Common myeloid progenitor, CD34-positive (primary cell): ENCODE data around the gene HAL.
A peak's percentile ranks its signal among the peaks of the same experiment; 100 is the strongest.

Experiments used
- CTCF ChIA-PET: fragments of 350-600 bp; sonication (Branson Sonifier 250); formaldehyde crosslinking; loops from one replicate; lab custom pipeline; 2021; ENCODE audit warnings: antibody characterized with exemption; lab: Charles Lee
- POLR2A ChIA-PET: fragments of 350-600 bp; sonication (Branson Sonifier 250); formaldehyde crosslinking; loops from one replicate; lab custom pipeline; 2021; ENCODE audit warnings: antibody characterized with exemption; lab: Charles Lee
- DNase-seq, 3 donors: peaks; one replicate each; pipeline versions ENCODE4 v3.0.0 to v3.0.0-alpha.2; 2013
- H3K27ac ChIP-seq, 2 experiments: 1 replicate in 1 of 2; 2 replicates in 1 of 2; pipeline ENCODE4 v1.7.0; 2013; ENCODE audit warnings: inconsistent platforms in 2 of 2, low read length in 2 of 2, mild to moderate bottlenecking in 2 of 2, low read depth in 1 of 2, moderate library complexity in 1 of 2; ENCODE audit not compliant: severe bottlenecking in 2 of 2, insufficient read depth in 1 of 2, poor library complexity in 1 of 2
- H3K27me3 ChIP-seq, 5 experiments: replicated peaks in 2 of 5; 1 replicate in 3 of 5; 2 replicates in 2 of 5; pipeline versions ENCODE4 v1.6.1 to v1.7.0; 2013; ENCODE audit warnings: low read length in 4 of 5, mild to moderate bottlenecking in 2 of 5, moderate library complexity in 2 of 5, inconsistent platforms in 1 of 5; ENCODE audit not compliant: insufficient read depth in 5 of 5, control insufficient read depth in 4 of 5
- H3K36me3 ChIP-seq, 4 experiments: 1 replicate in 2 of 4; 2 replicates in 2 of 4; pipeline versions ENCODE4 v1.6.1 to v1.7.0; 2013; ENCODE audit warnings: low read length in 3 of 4, control low read depth in 1 of 4, mild to moderate bottlenecking in 1 of 4; ENCODE audit not compliant: control insufficient read depth in 4 of 4, insufficient read depth in 4 of 4
- H3K4me1 ChIP-seq, 4 experiments: 1 replicate in 3 of 4; 2 replicates in 1 of 4; pipeline versions ENCODE4 v1.6.1 to v1.7.1; 2013; ENCODE audit warnings: low read length in 3 of 4, mild to moderate bottlenecking in 3 of 4, control low read depth in 1 of 4, inconsistent platforms in 1 of 4, moderate library complexity in 1 of 4; ENCODE audit not compliant: control insufficient read depth in 4 of 4, insufficient read depth in 4 of 4; ENCODE audit errors: control extremely low read depth in 1 of 4
- H3K4me3 ChIP-seq, 7 experiments: 1 replicate in 4 of 7; 2 replicates in 3 of 7; pipeline versions ENCODE4 v1.5.1 to v1.7.0; 2013; ENCODE audit warnings: mild to moderate bottlenecking in 7 of 7, low read length in 6 of 7, moderate library complexity in 6 of 7, inconsistent platforms in 2 of 7, low read depth in 2 of 7, control low read depth in 1 of 7; ENCODE audit not compliant: insufficient read depth in 4 of 7, control insufficient read depth in 1 of 7; ENCODE audit errors: extremely low read depth in 1 of 7
- H3K9me3 ChIP-seq, 5 experiments: 1 replicate in 4 of 5; 2 replicates in 1 of 5; pipeline versions ENCODE4 v1.6.1 to v1.7.1; 2013; ENCODE audit warnings: low read length in 4 of 5, mild to moderate bottlenecking in 2 of 5, inconsistent platforms in 1 of 5, low read depth in 1 of 5, moderate library complexity in 1 of 5; ENCODE audit not compliant: control insufficient read depth in 4 of 5, insufficient read depth in 2 of 5; ENCODE audit errors: control extremely low read depth in 1 of 5
- WGBS: methylation state at CpG from one replicate; pipeline ENCODE4 v1.1.5; 2013; ENCODE audit not compliant: insufficient coverage; 5-methylcytosine and 5-hydroxymethylcytosine counted together

Gene HAL

DNA sequence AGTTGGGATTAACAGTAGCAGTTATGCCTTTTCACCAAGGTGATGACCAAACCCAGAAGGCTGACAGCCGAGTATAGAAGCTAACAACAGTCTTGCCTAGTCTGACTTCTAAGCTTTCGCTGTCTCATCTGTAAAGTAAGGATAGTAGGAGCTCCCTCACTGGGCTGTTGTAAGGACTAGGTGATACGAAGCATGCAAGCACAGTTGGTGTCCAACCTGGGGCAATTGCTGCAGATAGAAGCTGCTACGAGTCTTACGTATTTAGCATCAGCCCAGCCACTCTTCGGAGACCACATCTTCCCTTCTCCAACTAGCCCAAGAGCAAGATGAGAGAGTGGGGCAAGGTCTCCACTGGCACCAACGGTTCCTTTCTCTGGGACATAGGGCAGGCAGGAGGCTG lies 6.0 kb downstream of the HAL start:
- peaks cover 0 to 6% (median 1%) of the 10 kb centered on the region in 4 experiments for H3K4me1 ChIP-seq
- ChIA-PET CTCF (interaction anchor here (2.4 kb wide), 1 partner anchor 9 kb away, joined by 16 read pairs; no protein-coding TSS in a partner anchor), POLR2A (no interaction called here)
- H3K27me3 ChIP-seq: no peaks in the 10 kb centered on the region
- H3K9me3 ChIP-seq: no peaks in the 10 kb centered on the region
- 95% methylated on average over 7 of the region's 7 CpGs for WGBS
- H3K4me3 ChIP-seq: no peak overlapping the region
- DNase-seq: no peak
- no peaks in the 10 kb centered on the region for H3K36me3 ChIP-seq
- H3K27ac ChIP-seq: no peak overlapping the region

DNA sequence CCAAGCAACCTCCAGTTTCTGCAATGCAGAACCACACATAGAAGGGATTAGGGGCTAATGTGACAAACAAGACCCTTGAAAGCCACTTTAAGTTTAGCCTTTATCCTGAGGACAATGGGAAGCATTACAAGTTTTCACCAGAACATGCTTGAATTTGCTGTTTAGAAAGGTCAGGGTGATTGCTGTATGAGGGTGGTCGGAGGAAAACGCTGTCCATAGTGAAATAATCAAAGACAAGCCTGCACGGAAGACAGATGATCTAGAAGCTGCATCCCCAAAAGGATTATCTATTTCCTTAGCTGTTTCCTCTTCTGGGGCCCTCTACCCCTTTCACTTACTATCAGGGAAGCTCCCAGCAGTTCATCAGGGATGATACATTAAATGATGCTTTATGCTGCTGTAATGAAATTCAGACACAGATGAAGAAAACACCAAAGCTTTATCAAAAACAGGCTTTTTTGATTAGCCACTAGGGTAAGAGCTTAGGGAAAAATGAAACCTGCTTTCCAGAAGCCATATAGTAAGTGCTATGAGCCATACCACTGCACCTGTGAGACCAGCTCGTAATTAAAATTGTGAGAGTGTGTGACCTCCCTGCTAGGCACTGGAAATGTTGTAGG lies 6.5 kb downstream of the HAL start:
- H3K4me1 ChIP-seq: peaks cover 0 to 6% (median 1%) of the 10 kb centered on the region in 4 experiments
- H3K9me3 ChIP-seq: no peaks in the 10 kb centered on the region
- ChIA-PET POLR2A (no interaction called here), CTCF (interaction anchor here (2.4 kb wide), 1 partner anchor 10 kb away, joined by 16 read pairs; no protein-coding TSS in a partner anchor)
- H3K27ac ChIP-seq: no peak overlapping the region
- peak; percentile 3 to 36 (median 19) for DNase-seq
- no peak overlapping the region for H3K4me3 ChIP-seq
- no peaks in the 10 kb centered on the region for H3K36me3 ChIP-seq
- H3K27me3 ChIP-seq: no peaks in the 10 kb centered on the region
- WGBS: 80% methylated on average over 1 of the region's 4 CpGs

DNA sequence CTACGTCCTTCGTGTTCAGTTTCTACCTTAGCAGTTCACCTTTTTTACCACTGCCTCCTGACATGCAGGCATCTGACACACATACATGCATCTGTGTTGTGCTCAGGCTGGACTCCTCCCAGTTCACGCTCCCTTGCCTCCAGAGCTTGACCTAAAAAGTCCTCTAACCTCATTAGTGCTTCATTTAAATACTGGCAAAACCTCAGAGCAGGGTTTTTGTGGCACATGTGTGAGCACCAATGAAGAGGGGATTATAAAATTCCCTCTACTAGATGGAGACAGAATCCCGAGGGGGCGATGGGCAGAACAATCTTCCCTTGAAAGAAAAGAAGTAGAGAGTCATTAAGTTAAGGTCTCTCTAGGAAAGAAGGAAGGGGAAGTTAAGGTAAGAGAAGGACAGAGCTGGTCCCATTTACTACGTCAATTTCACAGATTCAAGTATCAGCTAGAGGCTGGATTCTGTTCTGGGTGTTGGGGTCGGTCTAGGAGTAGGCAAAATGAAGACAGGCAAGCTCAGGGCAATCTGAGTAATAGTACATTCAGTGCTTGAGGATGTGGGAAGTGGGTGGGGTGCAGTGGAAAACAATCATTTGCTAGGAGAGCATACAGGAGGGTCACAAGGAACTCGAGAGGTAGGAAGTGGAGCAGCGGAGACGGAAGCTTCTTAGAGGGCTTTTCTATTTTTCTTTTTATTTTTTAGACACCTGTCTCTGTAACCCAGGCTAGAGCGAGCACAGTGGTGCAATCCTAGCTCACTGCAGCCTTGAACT lies 7.5 kb downstream of the HAL start:
- ChIA-PET POLR2A (no interaction called here), CTCF (interaction anchor here (2.4 kb wide), 1 partner anchor 11 kb away, joined by 16 read pairs; no protein-coding TSS in a partner anchor)
- Histone ChIP-seq H3K36me3 (no peaks in the 10 kb centered on the region), H3K4me3 (no peak overlapping the region), H3K27ac (no peak overlapping the region), H3K27me3 (no peaks in the 10 kb centered on the region), H3K4me1 (peaks cover 0 to 6% (median 1%) of the 10 kb centered on the region in 4 experiments), H3K9me3 (no peaks in the 10 kb centered on the region)
- 100% methylated on average over 7 of the region's 11 CpGs for WGBS
- no peak for DNase-seq

DNA sequence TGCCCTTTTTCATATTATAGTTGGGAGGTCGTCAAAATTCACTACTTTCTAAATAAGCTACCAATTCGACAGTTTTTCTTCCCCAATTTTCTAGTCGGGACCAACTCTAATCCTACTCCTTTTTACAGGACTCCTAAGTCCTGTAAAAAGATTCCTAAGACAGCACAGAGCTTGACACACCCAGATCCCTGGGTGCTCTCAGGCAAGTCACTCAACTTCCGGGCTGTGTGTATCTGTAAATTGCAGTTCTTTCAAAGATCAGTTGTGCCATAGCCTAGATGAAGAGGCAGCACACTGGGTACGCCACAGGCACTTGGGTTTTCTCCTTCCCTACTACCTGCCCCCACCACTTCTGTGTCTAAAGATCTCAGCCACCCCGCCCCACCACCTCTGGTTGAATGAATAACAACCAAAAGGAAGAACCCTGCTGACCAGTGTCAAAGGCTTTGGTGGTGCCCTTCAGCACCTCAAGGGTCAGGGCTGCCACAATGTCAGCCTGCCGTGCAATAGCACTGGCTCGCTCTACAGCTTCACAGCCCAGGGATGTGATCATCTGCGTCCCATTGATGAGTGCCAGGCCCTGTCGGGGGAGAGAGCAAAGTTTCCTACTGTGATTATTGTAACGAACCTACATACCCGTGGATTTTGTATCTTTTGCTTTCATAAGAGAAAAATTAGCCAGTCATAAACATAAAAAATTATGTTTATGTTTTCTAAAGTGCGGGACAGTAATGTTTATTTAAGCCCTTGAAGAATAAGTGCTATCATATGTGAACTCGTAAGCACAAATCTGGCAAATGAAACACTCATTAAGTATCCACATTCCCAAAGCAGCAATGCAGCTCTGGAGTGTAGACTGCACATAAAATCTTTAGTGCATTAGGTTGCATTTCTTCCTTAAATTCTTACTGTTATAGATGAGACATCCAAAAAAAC lies 9.2 kb downstream of the HAL start:
- POLR2A ChIA-PET: no interaction called here
- WGBS: 90% methylated on average over 8 of the region's 14 CpGs

DNA sequence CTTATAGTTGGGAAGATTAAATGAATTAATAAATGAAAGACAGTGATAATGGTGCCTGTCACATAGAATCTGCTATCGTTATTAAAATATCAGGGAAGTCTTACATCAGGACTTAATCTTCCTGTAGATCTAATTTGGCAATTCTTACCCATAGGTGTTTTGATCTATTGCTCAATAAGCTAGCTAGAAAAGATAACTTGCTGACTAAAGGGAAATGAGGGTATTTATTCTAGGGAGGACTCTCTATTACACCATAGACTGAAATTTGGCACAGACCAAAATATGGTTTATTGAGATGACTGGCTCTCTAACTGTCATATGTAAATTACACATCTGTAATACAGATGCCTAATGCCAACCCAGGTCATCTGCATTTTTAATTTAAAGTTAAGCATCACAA lies 11.5 kb downstream of the HAL start:
- no CpG with 5 or more reads among the region's 1 CpG for WGBS
- ChIA-PET POLR2A (no interaction called here), CTCF (no interaction called here)

More for the DNA sequence above, 9.2 kb downstream of the HAL start:
- H3K9me3 ChIP-seq: no peaks in the 10 kb centered on the region
- no peak overlapping the region for H3K4me3 ChIP-seq
- peaks cover 0 to 6% (median 1%) of the 10 kb centered on the region in 4 experiments for H3K4me1 ChIP-seq
- CTCF ChIA-PET: interaction anchor here (1.9 kb wide), 1 partner anchor 11 kb away, joined by 9 read pairs; no protein-coding TSS in a partner anchor
- no peaks in the 10 kb centered on the region for H3K27me3 ChIP-seq
- H3K36me3 ChIP-seq: no peaks in the 10 kb centered on the region
- H3K27ac ChIP-seq: no peak overlapping the region
- DNase-seq: no peak

DNA sequence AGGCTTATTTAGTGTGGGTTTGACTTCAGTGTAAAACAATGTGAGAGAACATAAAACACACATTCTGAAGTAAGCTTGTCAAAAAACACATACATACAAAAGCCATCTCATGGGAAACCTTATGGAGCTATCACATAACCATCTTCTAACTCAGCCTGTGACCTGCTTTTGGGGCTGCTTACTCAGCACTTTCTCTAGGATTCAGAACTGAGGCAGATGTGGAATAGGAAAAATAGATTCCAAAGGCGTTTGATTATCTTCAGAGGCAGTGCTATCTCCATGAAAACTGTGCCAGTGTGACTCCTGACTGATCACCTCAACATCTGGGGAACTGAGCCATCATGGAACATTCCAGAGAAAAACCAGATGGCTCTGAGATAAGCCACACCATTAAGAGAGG lies 13.5 kb downstream of the HAL start:
- no peak overlapping the region for H3K27ac ChIP-seq
- WGBS: 88% methylated on average over 1 of the region's 1 CpG
- ChIA-PET POLR2A (no interaction called here), CTCF (no interaction called here)
- H3K4me3 ChIP-seq: no peak overlapping the region
- H3K27me3 ChIP-seq: no peaks in the 10 kb centered on the region
- no peak for DNase-seq
- H3K9me3 ChIP-seq: no peaks in the 10 kb centered on the region
- H3K36me3 ChIP-seq: no peaks in the 10 kb centered on the region
- no peaks in the 10 kb centered on the region for H3K4me1 ChIP-seq

More for the DNA sequence above, 11.5 kb downstream of the HAL start:
- Histone ChIP-seq H3K27ac (no peak overlapping the region), H3K27me3 (no peaks in the 10 kb centered on the region), H3K4me3 (no peak overlapping the region), H3K36me3 (no peaks in the 10 kb centered on the region), H3K9me3 (no peaks in the 10 kb centered on the region), H3K4me1 (peaks cover 0 to 6% (median 1%) of the 10 kb centered on the region in 4 experiments)
- no peak for DNase-seq
